GM06990 (cell line): Measurements from ENCODE around the gene SYT8.

ENCODE experiments used
- DNase-seq: peaks from one replicate; pipeline ENCODE4 v3.0.0-alpha.2; 2011; ENCODE audit not compliant: insufficient read length; ENCODE audit errors: extremely low read depth
- H3K27me3 ChIP-seq: replicated peaks from 2 replicates; pipeline ENCODE4 v1.6.0; 2011; ENCODE audit warnings: low read length; ENCODE audit not compliant: control insufficient read depth, insufficient read depth
- H3K36me3 ChIP-seq: 2 replicates; pipeline ENCODE4 v1.5.1; 2011; ENCODE audit warnings: low read length; ENCODE audit not compliant: control insufficient read depth, insufficient read depth
- H3K4me3 ChIP-seq: replicated peaks from 2 replicates; pipeline ENCODE4 v1.5.1; 2011; ENCODE audit warnings: low read depth, mild to moderate bottlenecking, control low read depth, low read length
- TF ChIP-seq, protein P1 (sequence below): IDR thresholded peaks from 2 replicates; pipeline ENCODE4 v1.5.1; 2011; ENCODE audit warnings: low read length, control low read depth, mild to moderate bottlenecking, inconsistent platforms; ENCODE audit not compliant: insufficient read depth, poor library complexity, severe bottlenecking

Gene SYT8

DNA sequence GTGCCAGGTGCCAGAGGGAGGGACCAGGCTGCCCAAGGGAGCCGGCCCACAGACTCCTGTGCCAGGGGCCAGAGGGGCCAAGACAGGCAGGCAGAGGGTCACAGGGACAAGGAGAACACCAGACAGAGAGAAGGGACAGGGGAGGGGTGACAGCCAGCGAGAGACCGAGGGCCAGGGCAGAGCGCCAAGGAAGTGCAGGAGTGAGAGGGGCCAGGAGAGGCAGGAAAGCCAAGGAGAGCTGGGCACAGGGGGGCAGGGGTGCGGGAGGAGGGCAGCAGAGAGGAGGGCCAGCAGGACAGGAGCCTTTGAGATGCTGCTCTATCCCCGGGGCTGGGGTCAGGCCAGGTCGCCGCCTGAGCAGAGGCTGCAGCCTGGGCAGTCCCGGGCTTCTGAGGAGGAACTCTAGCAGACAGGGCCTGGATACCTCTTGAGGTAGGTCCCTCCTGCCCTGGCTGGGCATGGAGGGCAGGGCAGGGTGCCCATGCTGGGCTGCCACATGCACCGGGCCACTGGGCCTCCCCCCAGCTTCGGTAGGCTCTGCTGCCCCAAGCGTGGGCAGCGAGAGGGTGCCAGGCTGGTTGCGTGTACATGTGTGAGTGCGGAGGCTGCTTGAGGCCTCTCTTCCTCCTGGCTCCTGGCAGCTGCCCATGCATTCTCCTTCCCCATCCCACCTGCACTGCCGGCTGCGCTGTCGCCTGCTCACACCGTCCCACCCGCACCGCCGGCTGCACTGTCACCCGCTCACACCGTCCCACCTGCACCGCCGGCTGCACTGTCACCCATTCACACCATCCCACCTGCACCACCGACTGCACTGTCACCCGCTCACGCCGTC lies 30.3 kb downstream of the SYT8 start:
- Histone ChIP-seq H3K4me3 (no peak overlapping the region), H3K36me3 (peaks cover 33% of the 10 kb centered on the region), H3K27me3 (no peaks in the 10 kb centered on the region)
- no peak for DNase-seq
- TF ChIP-seq, protein P1, sequence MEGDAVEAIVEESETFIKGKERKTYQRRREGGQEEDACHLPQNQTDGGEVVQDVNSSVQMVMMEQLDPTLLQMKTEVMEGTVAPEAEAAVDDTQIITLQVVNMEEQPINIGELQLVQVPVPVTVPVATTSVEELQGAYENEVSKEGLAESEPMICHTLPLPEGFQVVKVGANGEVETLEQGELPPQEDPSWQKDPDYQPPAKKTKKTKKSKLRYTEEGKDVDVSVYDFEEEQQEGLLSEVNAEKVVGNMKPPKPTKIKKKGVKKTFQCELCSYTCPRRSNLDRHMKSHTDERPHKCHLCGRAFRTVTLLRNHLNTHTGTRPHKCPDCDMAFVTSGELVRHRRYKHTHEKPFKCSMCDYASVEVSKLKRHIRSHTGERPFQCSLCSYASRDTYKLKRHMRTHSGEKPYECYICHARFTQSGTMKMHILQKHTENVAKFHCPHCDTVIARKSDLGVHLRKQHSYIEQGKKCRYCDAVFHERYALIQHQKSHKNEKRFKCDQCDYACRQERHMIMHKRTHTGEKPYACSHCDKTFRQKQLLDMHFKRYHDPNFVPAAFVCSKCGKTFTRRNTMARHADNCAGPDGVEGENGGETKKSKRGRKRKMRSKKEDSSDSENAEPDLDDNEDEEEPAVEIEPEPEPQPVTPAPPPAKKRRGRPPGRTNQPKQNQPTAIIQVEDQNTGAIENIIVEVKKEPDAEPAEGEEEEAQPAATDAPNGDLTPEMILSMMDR: no peak

DNA sequence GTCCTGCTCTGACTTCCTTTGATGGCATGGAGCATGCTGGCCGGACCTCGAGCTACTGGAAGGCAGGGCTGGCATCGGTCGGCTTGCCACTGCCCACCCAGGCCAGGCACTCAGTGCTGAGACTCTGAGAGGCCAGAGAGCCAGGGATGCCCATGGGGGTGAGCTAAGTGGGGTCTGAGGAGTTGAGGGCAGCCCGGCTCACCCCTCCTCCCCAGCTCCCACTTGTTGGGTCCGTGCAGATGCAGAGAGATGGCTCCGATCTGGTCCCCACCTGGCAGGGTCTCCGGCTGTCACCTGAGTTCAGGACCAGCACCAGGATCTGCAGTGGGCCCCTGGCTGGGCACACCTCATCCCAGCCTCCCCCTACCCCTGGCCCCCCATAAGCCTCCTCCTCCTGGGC lies 31.4 kb downstream of the SYT8 start:
- H3K4me3 ChIP-seq: no peak overlapping the region
- TF ChIP-seq, protein P1: no peak
- peaks cover 33% of the 10 kb centered on the region for H3K36me3 ChIP-seq
- no peaks in the 10 kb centered on the region for H3K27me3 ChIP-seq
- DNase-seq: no peak

DNA sequence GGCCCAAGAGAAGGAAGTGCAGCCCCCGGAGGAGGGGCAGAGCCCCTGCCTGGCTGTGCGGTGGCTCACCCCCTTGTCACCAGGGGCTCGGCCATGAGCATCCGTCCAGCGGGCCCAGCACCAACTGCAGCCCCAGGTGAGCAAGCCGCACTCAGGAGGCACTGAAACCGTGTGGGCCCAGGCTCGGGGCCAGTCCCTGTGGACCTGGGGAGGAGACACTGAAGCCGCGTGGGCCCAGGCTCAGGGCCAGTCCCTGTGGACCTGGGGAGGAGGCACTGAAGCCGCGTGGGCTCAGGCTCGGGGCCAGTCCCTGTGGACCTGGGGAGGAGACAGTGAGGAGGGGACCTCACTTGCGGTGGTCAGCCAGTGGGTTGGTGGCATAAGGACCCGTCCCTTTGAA lies 32.0 kb downstream of the SYT8 start:
- no peak for DNase-seq
- TF ChIP-seq, protein P1: no peak
- Histone ChIP-seq H3K4me3 (no peak overlapping the region), H3K36me3 (peaks cover 33% of the 10 kb centered on the region), H3K27me3 (no peaks in the 10 kb centered on the region)

DNA sequence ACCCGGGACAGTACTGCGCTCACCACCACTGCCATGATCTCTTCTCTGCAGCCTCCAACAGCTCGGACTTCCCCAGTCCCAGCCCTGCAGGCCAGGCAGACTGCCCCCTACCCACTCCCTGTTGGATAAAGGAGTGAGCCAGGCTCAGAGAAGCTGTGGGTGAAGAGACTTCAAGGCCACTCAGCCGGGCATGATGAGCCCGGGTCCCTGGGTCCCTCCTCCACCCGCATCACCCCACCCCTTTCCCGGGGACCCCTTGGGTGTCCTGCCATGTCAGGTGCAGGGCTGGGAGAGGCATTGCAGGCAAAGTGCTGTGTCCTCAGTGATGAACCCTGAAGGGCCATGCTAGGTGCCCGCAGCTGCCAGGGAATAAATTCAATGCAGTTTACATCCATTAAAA lies 32.6 kb downstream of the SYT8 start:
- Histone ChIP-seq H3K27me3 (no peaks in the 10 kb centered on the region), H3K36me3 (peaks cover 33% of the 10 kb centered on the region), H3K4me3 (no peak overlapping the region)
- TF ChIP-seq, protein P1: no peak
- no peak for DNase-seq

DNA sequence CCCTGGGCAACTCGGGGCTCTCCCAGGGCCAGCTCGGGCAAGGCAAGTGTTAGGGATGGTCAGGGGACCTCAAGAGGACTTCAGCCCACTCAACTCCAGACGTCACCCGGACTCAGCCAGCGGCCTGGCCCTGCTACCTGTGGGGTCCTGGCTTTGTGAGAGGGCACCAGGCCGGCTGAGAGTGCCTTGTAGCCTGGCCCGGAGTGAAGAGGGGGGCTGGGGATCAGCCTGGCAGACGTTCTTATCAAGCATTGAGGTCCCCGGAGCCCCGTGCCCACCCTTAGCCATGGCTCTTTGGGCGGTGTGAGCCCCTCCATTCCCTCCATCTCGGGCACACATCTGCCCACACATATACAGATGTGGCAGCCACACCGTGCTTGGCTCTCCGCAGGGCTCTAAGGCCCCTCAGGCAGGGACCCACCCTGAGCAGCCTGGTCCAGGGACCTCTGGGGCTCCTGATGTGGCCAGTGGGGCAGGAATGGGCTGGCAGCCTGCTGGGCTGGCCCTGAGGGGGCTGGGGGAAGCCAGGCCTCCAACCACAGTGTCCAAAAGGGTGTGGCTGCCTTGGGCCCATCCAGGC lies 33.4 kb downstream of the SYT8 start:
- TF ChIP-seq, protein P1: no peak
- no peaks in the 10 kb centered on the region for H3K27me3 ChIP-seq
- peaks cover 30% of the 10 kb centered on the region for H3K36me3 ChIP-seq
- H3K4me3 ChIP-seq: no peak overlapping the region
- no peak for DNase-seq
